Astrocyte (in vitro differentiated cells and primary cell): Measurements from ENCODE around the gene WTIP. TPM values are rescaled to one million over a fixed set of nuclear protein-coding genes. Genes with fewer than 3 reads are reported as not detected.

Experiments used
- DNase-seq: peaks from one replicate; pipeline ENCODE4 v3.0.0-alpha.2; 2010; ENCODE audit warnings: low read depth
- FAIRE-seq: peaks from 2 replicates; lab custom pipeline; 2011; peaks lifted over from hg19 to GRCh38; lab: Jason Lieb, UNC
- H2AFZ ChIP-seq: 2 replicates; pipeline ENCODE4 v1.6.0; 2012; ENCODE audit warnings: low read depth, low read length, inconsistent platforms
- H3K27ac ChIP-seq: 2 replicates; pipeline ENCODE4 v1.5.1; 2011; ENCODE audit warnings: low read depth, low read length, inconsistent platforms
- H3K27me3 ChIP-seq: 2 replicates; pipeline ENCODE4 v1.6.0; 2011; ENCODE audit warnings: low read length, inconsistent platforms; ENCODE audit not compliant: insufficient read depth
- H3K36me3 ChIP-seq: 2 replicates; pipeline ENCODE4 v1.5.1; 2011; ENCODE audit warnings: low read length, inconsistent platforms; ENCODE audit not compliant: insufficient read depth
- H3K4me1 ChIP-seq: 2 replicates; pipeline ENCODE4 v1.5.1; 2011; ENCODE audit warnings: low read length, inconsistent platforms; ENCODE audit not compliant: insufficient read depth
- H3K4me2 ChIP-seq: 2 replicates; pipeline ENCODE4 v1.6.0; 2012; ENCODE audit warnings: low read length, inconsistent platforms
- H3K4me3 ChIP-seq: 2 replicates; pipeline ENCODE4 v1.5.1; 2011; ENCODE audit warnings: low read depth, mild to moderate bottlenecking, low read length, inconsistent platforms; ENCODE audit not compliant: insufficient read depth
- H3K79me2 ChIP-seq: 2 replicates; pipeline ENCODE4 v1.6.0; 2012; ENCODE audit warnings: mild to moderate bottlenecking, low read length, inconsistent platforms; ENCODE audit not compliant: insufficient read depth
- H3K9ac ChIP-seq: 2 replicates; pipeline ENCODE4 v1.6.0; 2012; ENCODE audit warnings: mild to moderate bottlenecking, low read length, inconsistent platforms
- H3K9me3 ChIP-seq: 2 replicates; pipeline ENCODE4 v1.5.1; 2012; ENCODE audit warnings: low read depth, mild to moderate bottlenecking, low read length, inconsistent platforms; ENCODE audit not compliant: insufficient read depth
- H4K20me1 ChIP-seq: 2 replicates; pipeline ENCODE4 v1.6.0; 2012; ENCODE audit warnings: low read length, inconsistent platforms; ENCODE audit not compliant: insufficient read depth
- H3K27ac Mint-ChIP-seq: one replicate; pipeline ENCODE4 v1.8.0; 2021; ENCODE audit warnings: mild to moderate bottlenecking, mixed read lengths; ENCODE audit not compliant: unreplicated experiment
- H3K27me3 Mint-ChIP-seq: one replicate; pipeline ENCODE4 v1.8.0; 2021; ENCODE audit warnings: low read depth, mixed read lengths; ENCODE audit not compliant: unreplicated experiment
- H3K36me3 Mint-ChIP-seq: one replicate; pipeline ENCODE4 v1.8.0; 2021; ENCODE audit warnings: low read depth, mixed read lengths; ENCODE audit not compliant: unreplicated experiment
- H3K4me1 Mint-ChIP-seq: one replicate; pipeline ENCODE4 v1.8.0; 2021; ENCODE audit warnings: low read depth, mixed read lengths; ENCODE audit not compliant: unreplicated experiment
- H3K4me3 Mint-ChIP-seq: one replicate; pipeline ENCODE4 v1.8.0; 2021; ENCODE audit warnings: mild to moderate bottlenecking, moderate library complexity, mixed read lengths; ENCODE audit not compliant: unreplicated experiment
- H3K9me3 Mint-ChIP-seq: one replicate; pipeline ENCODE4 v1.8.0; 2021; ENCODE audit warnings: mild to moderate bottlenecking, mixed read lengths; ENCODE audit not compliant: unreplicated experiment
- EZH2 ChIP-seq: IDR thresholded peaks from 2 replicates; pipeline ENCODE4 v1.6.1; 2012; ENCODE audit warnings: mild to moderate bottlenecking, low read length, inconsistent platforms; ENCODE audit not compliant: insufficient read depth
- total RNA-seq: library from RNA; stranded (reverse); gene quantifications from 2 replicates; pipeline ENCODE4 v1.2.1, GENCODE V29; 2021
- TF ChIP-seq, protein P1 (sequence below): IDR thresholded peaks from 2 replicates; pipeline ENCODE4 v1.5.1; 2011; ENCODE audit warnings: low read depth, mild to moderate bottlenecking, inconsistent platforms, low read length, moderate library complexity; ENCODE audit not compliant: insufficient read depth

WTIP gene
- total RNA-seq, 1 donor from 2014 or later, result 32.5 TPM

- H3K4me1 Mint-ChIP-seq, result peaks cover 17% of the 10 kb centered on the region
- H3K27me3 ChIP-seq, result no peaks in the 10 kb centered on the region
- H3K9me3 Mint-ChIP-seq, result no peaks in the 10 kb centered on the region
- no peak for DNase-seq
- peak overlapping the region; percentile 47 for H3K27ac Mint-ChIP-seq
- peaks cover 17% of the 10 kb centered on the region for H4K20me1 ChIP-seq
- peak overlapping the region; percentile 20 for H3K27ac ChIP-seq
- no peaks in the 10 kb centered on the region for H3K27me3 Mint-ChIP-seq
- peak overlapping the region; percentile 66 for H3K4me2 ChIP-seq
- H3K9ac ChIP-seq, result no peak overlapping the region
- H3K79me2 ChIP-seq, result no peaks in the 10 kb centered on the region
- H2AFZ ChIP-seq, result no peak overlapping the region
- no peak overlapping the region for H3K4me3 Mint-ChIP-seq
- H3K4me3 ChIP-seq, result no peak overlapping the region
- H3K36me3 ChIP-seq, result peaks cover 10% of the 10 kb centered on the region
- TF ChIP-seq, protein P1, sequence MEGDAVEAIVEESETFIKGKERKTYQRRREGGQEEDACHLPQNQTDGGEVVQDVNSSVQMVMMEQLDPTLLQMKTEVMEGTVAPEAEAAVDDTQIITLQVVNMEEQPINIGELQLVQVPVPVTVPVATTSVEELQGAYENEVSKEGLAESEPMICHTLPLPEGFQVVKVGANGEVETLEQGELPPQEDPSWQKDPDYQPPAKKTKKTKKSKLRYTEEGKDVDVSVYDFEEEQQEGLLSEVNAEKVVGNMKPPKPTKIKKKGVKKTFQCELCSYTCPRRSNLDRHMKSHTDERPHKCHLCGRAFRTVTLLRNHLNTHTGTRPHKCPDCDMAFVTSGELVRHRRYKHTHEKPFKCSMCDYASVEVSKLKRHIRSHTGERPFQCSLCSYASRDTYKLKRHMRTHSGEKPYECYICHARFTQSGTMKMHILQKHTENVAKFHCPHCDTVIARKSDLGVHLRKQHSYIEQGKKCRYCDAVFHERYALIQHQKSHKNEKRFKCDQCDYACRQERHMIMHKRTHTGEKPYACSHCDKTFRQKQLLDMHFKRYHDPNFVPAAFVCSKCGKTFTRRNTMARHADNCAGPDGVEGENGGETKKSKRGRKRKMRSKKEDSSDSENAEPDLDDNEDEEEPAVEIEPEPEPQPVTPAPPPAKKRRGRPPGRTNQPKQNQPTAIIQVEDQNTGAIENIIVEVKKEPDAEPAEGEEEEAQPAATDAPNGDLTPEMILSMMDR, result no peak
- no peak for TF ChIP-seq EZH2
- no peak for FAIRE-seq
- H3K36me3 Mint-ChIP-seq, result peaks cover 11% of the 10 kb centered on the region
- no peaks in the 10 kb centered on the region for H3K9me3 ChIP-seq
- peaks cover 14% of the 10 kb centered on the region for H3K4me1 ChIP-seq
Observed at GRCh38 chr19:34474233-34474989, 7.1 kb upstream of the WTIP start.

DNA sequence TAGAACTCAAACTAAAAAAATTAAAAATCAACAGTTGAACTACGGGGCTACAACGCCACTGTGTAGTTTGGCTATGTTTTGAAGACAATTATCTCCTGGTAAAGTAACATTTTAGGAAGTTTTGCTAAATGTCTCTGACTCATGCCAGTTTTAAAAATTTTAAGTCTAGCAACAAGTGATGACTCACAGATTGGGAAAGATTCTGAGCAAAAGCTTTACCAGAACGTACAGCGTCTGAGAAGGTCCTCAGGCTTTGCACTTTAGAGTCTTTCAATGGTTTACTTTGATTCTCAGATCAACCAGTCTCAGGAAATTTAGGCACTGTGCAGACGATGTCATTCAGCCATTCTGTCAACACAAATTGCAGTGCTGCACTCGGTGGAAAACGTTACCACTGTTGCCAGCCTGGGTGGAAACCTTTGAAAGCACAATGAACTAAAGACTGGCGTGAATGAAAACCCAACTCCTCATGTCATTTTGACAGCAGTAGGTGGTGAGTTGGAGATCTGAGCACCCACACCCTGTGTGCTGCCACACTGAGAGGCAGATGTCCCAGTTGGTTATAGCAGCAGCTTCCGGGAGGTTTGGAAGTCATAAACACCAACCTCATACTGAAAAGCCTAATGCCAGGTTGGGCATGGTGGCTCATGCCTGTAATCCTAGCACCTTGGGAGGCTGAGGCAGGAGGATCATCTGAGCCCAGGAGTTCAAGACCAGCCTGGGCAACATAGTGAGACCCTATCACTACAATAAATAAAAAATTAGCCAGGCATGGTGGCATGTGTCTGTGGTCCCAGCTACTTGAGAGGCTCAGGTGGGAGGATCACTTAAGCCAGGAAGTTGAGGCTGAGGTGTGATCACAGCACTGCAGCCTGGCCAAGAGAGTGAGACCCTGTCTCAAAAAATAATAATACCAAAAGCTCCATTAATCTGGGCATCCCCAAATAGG lies 6.3 kb upstream of the WTIP start:
- H3K79me2 ChIP-seq, result no peaks in the 10 kb centered on the region
- FAIRE-seq, result peak; percentile 76
- H3K9ac ChIP-seq, result peak overlapping the region; percentile 19

More for the DNA sequence above, 6.3 kb upstream of the WTIP start:
- no peaks in the 10 kb centered on the region for H3K27me3 ChIP-seq
- DNase-seq, result peak; percentile 83
- H3K4me1 ChIP-seq, result peaks cover 14% of the 10 kb centered on the region
- peaks cover 11% of the 10 kb centered on the region for H3K36me3 Mint-ChIP-seq
- H3K27me3 Mint-ChIP-seq, result no peaks in the 10 kb centered on the region
- H2AFZ ChIP-seq, result no peak overlapping the region
- TF ChIP-seq EZH2, result no peak
- TF ChIP-seq, protein P1, result no peak
- no peak overlapping the region for H3K4me3 ChIP-seq
- no peaks in the 10 kb centered on the region for H3K9me3 ChIP-seq
- H3K4me2 ChIP-seq, result peak overlapping the region; percentile 66
- H4K20me1 ChIP-seq, result peaks cover 17% of the 10 kb centered on the region
- peak overlapping the region; percentile 47 for H3K27ac Mint-ChIP-seq
- no peaks in the 10 kb centered on the region for H3K9me3 Mint-ChIP-seq
- no peak overlapping the region for H3K4me3 Mint-ChIP-seq
- peak overlapping the region; percentile 20 for H3K27ac ChIP-seq
- H3K36me3 ChIP-seq, result peaks cover 10% of the 10 kb centered on the region
- H3K4me1 Mint-ChIP-seq, result peaks cover 17% of the 10 kb centered on the region
